H1 (cell line): Measurements from ENCODE around the gene NXPH4. TPM values are rescaled to one million over a fixed set of nuclear protein-coding genes. Genes with fewer than 3 reads are reported as not detected.

Experiments used
- CTCF ChIA-PET: fragments of 300-600 bp; sonication (Branson Sonifier 250); formaldehyde crosslinking; loops from one replicate; lab custom pipeline; 2021; ENCODE audit not compliant: partially characterized antibody; lab: Charles Lee
- POLR2A ChIA-PET: fragments of 300-600 bp; sonication (Branson Sonifier 250); formaldehyde crosslinking; loops from one replicate; lab custom pipeline; 2021; ENCODE audit warnings: inconsistent platforms; ENCODE audit not compliant: partially characterized antibody; lab: Charles Lee
- DNase-seq, 2 experiments: peaks; one replicate each; pipeline versions ENCODE4 v3.0.0 to v3.0.0-alpha.2; 2010 to 2022; ENCODE audit warnings: low spot score in 2 of 2, low read depth in 1 of 2, mixed read lengths in 1 of 2
- FAIRE-seq: peaks from 2 replicates; lab custom pipeline; 2011; peaks lifted over from hg19 to GRCh38; lab: Jason Lieb, UNC
- H2AFZ ChIP-seq: 2 replicates; pipeline ENCODE4 v1.8.1; 2012; ENCODE audit warnings: low read length, inconsistent platforms
- H2AK5ac ChIP-seq: 2 replicates; pipeline ENCODE4 v1.6.1; 2013; ENCODE audit warnings: low read depth, low read length
- H2BK120ac ChIP-seq: replicated peaks from 2 replicates; pipeline ENCODE3; 2013; ENCODE audit warnings: low read depth, low read length, inconsistent platforms
- H2BK12ac ChIP-seq: 2 replicates; pipeline ENCODE4 v1.6.1; 2013; ENCODE audit warnings: low read depth, low read length
- H2BK15ac ChIP-seq: 2 replicates; pipeline ENCODE4 v1.6.1; 2013; ENCODE audit warnings: low read length
- H2BK20ac ChIP-seq: 2 replicates; pipeline ENCODE4 v1.6.1; 2013; ENCODE audit warnings: low read length
- H2BK5ac ChIP-seq: 2 replicates; pipeline ENCODE4 v1.6.1; 2013; ENCODE audit warnings: low read depth, low read length
- H3K14ac ChIP-seq: 2 replicates; pipeline ENCODE4 v1.6.1; 2013; ENCODE audit warnings: inconsistent platforms; ENCODE audit not compliant: insufficient read length
- H3K18ac ChIP-seq: 2 replicates; pipeline ENCODE4 v1.6.1; 2013; ENCODE audit warnings: low read length; ENCODE audit errors: extremely low read depth
- H3K23ac ChIP-seq: 2 replicates; pipeline ENCODE4 v1.6.1; 2013; ENCODE audit warnings: inconsistent platforms; ENCODE audit not compliant: insufficient read length
- H3K23me2 ChIP-seq: 2 replicates; pipeline ENCODE4 v1.6.1; 2013; ENCODE audit warnings: low read depth, low read length
- H3K27ac ChIP-seq: 2 replicates; pipeline ENCODE4 v1.6.1; 2011; ENCODE audit warnings: low read depth, low read length, inconsistent platforms
- H3K27me3 ChIP-seq, 4 experiments: replicated peaks in 1 of 4; 1 replicate in 1 of 4; 2 replicates in 3 of 4; pipeline versions ENCODE4 v1.6.1 to v1.8.1; 2011 to 2013; ENCODE audit warnings: low read length in 3 of 4, mild to moderate bottlenecking in 3 of 4, inconsistent platforms in 2 of 4, mixed read lengths in 2 of 4, moderate library complexity in 1 of 4; ENCODE audit not compliant: control insufficient read depth in 3 of 4, insufficient read depth in 3 of 4; ENCODE audit errors: extremely low read depth in 1 of 4
- H3K36me3 ChIP-seq, 4 experiments: 2 replicates each; pipeline versions ENCODE4 v1.6.1 to v1.8.1; 2011 to 2013; ENCODE audit warnings: mild to moderate bottlenecking in 4 of 4, low read length in 3 of 4, moderate library complexity in 2 of 4, control low read depth in 1 of 4, inconsistent platforms in 1 of 4; ENCODE audit not compliant: insufficient read depth in 4 of 4, control insufficient read depth in 2 of 4
- H3K4ac ChIP-seq: replicated peaks from 2 replicates; pipeline ENCODE3; 2013; ENCODE audit warnings: low read length, low read depth, mixed read lengths, inconsistent platforms; ENCODE audit not compliant: insufficient read length
- H3K4me1 ChIP-seq, 4 experiments: replicated peaks in 1 of 4; 1 replicate in 1 of 4; 2 replicates in 3 of 4; pipeline versions ENCODE4 v1.6.1 to v1.8.1; 2011 to 2013; ENCODE audit warnings: low read length in 3 of 4, inconsistent platforms in 2 of 4, mixed read lengths in 1 of 4; ENCODE audit not compliant: insufficient read depth in 4 of 4, control insufficient read depth in 3 of 4
- H3K4me2 ChIP-seq, 2 experiments: 2 replicates each; pipeline versions ENCODE4 v1.6.1 to v1.8.1; 2011 to 2013; ENCODE audit warnings: low read depth in 2 of 2, low read length in 2 of 2, control low read depth in 1 of 2, inconsistent platforms in 1 of 2, mild to moderate bottlenecking in 1 of 2; ENCODE audit not compliant: insufficient read depth in 1 of 2
- H3K4me3 ChIP-seq, 4 experiments: fragments of 200-600, 300-600 bp in 1 of 4; sonication (generic), shearing (Covaris generic), sonication (Bioruptor Twin) in 1 of 4; 2 replicates each; pipeline versions ENCODE4 v1.5.1 to v1.8.1; 2011 to 2016; ENCODE audit warnings: low read length in 4 of 4, low read depth in 3 of 4, control low read depth in 2 of 4, inconsistent platforms in 2 of 4, mild to moderate bottlenecking in 2 of 4, mixed read lengths in 1 of 4, moderate library complexity in 1 of 4; ENCODE audit not compliant: insufficient read depth in 2 of 4; ENCODE audit errors: extremely low read depth in 1 of 4
- H3K56ac ChIP-seq: replicated peaks from 2 replicates; pipeline ENCODE3; 2013; ENCODE audit warnings: low read depth, mild to moderate bottlenecking, mixed read lengths, low read length, inconsistent platforms; ENCODE audit not compliant: insufficient read length
- H3K79me1 ChIP-seq: 2 replicates; pipeline ENCODE4 v1.6.1; 2013; ENCODE audit warnings: low read depth, low read length, control low read depth
- H3K79me2 ChIP-seq, 2 experiments: 2 replicates each; pipeline versions ENCODE4 v1.6.1 to v1.8.1; 2012 to 2013; ENCODE audit warnings: low read length in 2 of 2, mild to moderate bottlenecking in 2 of 2, inconsistent platforms in 1 of 2; ENCODE audit not compliant: insufficient read depth in 2 of 2, control insufficient read depth in 1 of 2
- H3K9ac ChIP-seq, 4 experiments: replicated peaks in 1 of 4; 1 replicate in 1 of 4; 2 replicates in 3 of 4; pipeline versions ENCODE4 v1.6.1 to v1.8.1; 2011 to 2013; ENCODE audit warnings: low read depth in 3 of 4, low read length in 3 of 4, control low read depth in 2 of 4, mild to moderate bottlenecking in 2 of 4, moderate library complexity in 2 of 4, inconsistent platforms in 1 of 4; ENCODE audit errors: extremely low read depth in 1 of 4
- H3K9me3 ChIP-seq, 2 experiments: 2 replicates each; pipeline versions ENCODE4 v1.6.1 to v1.8.1; 2012 to 2013; ENCODE audit warnings: mild to moderate bottlenecking in 2 of 2, moderate library complexity in 2 of 2, control low read depth in 1 of 2, inconsistent platforms in 1 of 2, low read depth in 1 of 2, low read length in 1 of 2, mixed read lengths in 1 of 2; ENCODE audit not compliant: insufficient read depth in 2 of 2
- H4K20me1 ChIP-seq, 2 experiments: replicated peaks in 1 of 2; 2 replicates each; pipeline versions ENCODE3 to v1.8.1; 2011 to 2013; ENCODE audit warnings: inconsistent platforms in 2 of 2, low read length in 2 of 2, mild to moderate bottlenecking in 1 of 2; ENCODE audit not compliant: insufficient read depth in 2 of 2, control insufficient read depth in 1 of 2
- H4K5ac ChIP-seq: 2 replicates; pipeline ENCODE4 v1.6.1; 2013; ENCODE audit warnings: low read length, low read depth, mixed read lengths, inconsistent platforms; ENCODE audit not compliant: insufficient read length
- H4K8ac ChIP-seq: 2 replicates; pipeline ENCODE4 v1.8.0; 2013; ENCODE audit warnings: mild to moderate bottlenecking, moderate library complexity, low read length, inconsistent platforms; ENCODE audit not compliant: insufficient read depth; ENCODE audit errors: extremely low read depth
- H4K91ac ChIP-seq: replicated peaks from 2 replicates; pipeline ENCODE3; 2013; ENCODE audit warnings: low read length, mixed read lengths, inconsistent platforms; ENCODE audit not compliant: insufficient read length
- CBX8 ChIP-seq: fragments of 300-800, 300-1000 bp; sonication (generic); IDR thresholded peaks from 2 replicates; pipeline ENCODE4 v1.7.1; 2016; ENCODE audit warnings: low read depth, low read length, borderline replicate concordance
- CEBPB ChIP-seq: IDR thresholded peaks from 2 replicates; pipeline ENCODE4 v1.6.1; 2012; ENCODE audit warnings: low read depth, low read length
- CHD2 ChIP-seq: IDR thresholded peaks from 2 replicates; pipeline ENCODE4 v1.6.1; 2012; ENCODE audit warnings: low read length, improper control_type of control experiment
- CREB1 ChIP-seq: IDR thresholded peaks from 2 replicates; pipeline ENCODE4 v1.6.1; 2012; ENCODE audit warnings: inconsistent platforms
- EGR1 ChIP-seq: IDR thresholded peaks from 2 replicates; pipeline ENCODE4 v1.6.1; 2011; ENCODE audit warnings: low read depth, low read length, borderline replicate concordance
- EP300 ChIP-seq, 2 experiments: IDR thresholded peaks; 1 replicate in 1 of 2; 2 replicates in 1 of 2; pipeline ENCODE4 v1.6.1; 2011 to 2012; ENCODE audit warnings: low read depth in 2 of 2, low read length in 2 of 2, mild to moderate bottlenecking in 2 of 2, borderline replicate concordance in 1 of 2, inconsistent platforms in 1 of 2, moderate library complexity in 1 of 2
- EZH2 ChIP-seq: fragments of 200-600 bp; sonication (generic); IDR thresholded peaks from 2 replicates; pipeline ENCODE4 v1.7.1; 2012; ENCODE audit warnings: low read depth, mild to moderate bottlenecking, moderate library complexity, low read length, inconsistent platforms; ENCODE audit not compliant: severe bottlenecking
- GTF2F1 ChIP-seq: IDR thresholded peaks from 2 replicates; pipeline ENCODE4 v1.6.1; 2012; ENCODE audit warnings: low read depth, low read length, improper control_type of control experiment, borderline replicate concordance
- POU5F1 ChIP-seq: IDR thresholded peaks from 2 replicates; pipeline ENCODE4 v1.6.1; 2011; ENCODE audit warnings: low read depth, mild to moderate bottlenecking, low read length, moderate library complexity
- WGBS, 2 experiments: shearing (Covaris generic) in 1 of 2; methylation state at CpG; one replicate each; pipeline versions ENCODE4 v1.1.6 to v1.1.7; 2013 to 2015; ENCODE audit warnings: low lambda C conversion rate in 2 of 2, mixed read lengths in 2 of 2, inconsistent platforms in 1 of 2, low coverage in 1 of 2, missing lambda C conversion rate in 1 of 2; ENCODE audit not compliant: insufficient replicate concordance in 2 of 2, insufficient coverage in 1 of 2, insufficient read length in 1 of 2; ENCODE audit errors: extremely low coverage in 1 of 2, missing lambda C conversion rate in 1 of 2; 5-methylcytosine and 5-hydroxymethylcytosine counted together
- polyA plus RNA-seq, 7 experiments: library from polyadenylated mRNA; depleted of rRNA in 3 of 7; stranded (reverse) in 5 of 7; unstranded in 2 of 7; fragments of >200 nt in 5 of 7; fragments of 200-250 nt in 2 of 7; gene quantifications; 1 replicate in 5 of 7; 2 replicates in 1 of 7; 4 replicates in 1 of 7; pipeline versions ENCODE4 v1.2.1 to v1.2.3, GENCODE V29; 2011 to 2013; ENCODE audit warnings: missing spikeins in 2 of 7, mixed read lengths in 2 of 7
- total RNA-seq: library from RNA; stranded (reverse); fragmentation: NEBNext Ultra II Directional; extraction: Animal tissue kit (Norgen Biotek cat#: 25700); gene quantifications from 2 replicates; pipeline ENCODE4 v1.2.1, GENCODE V29; 2021
- TF ChIP-seq, protein P1 (sequence below): IDR thresholded peaks from 2 replicates; pipeline ENCODE4 v1.6.1; 2012; ENCODE audit warnings: inconsistent platforms

The NXPH4 gene
- total and polyA plus RNA-seq, 2 of the 8 experiments (the other 6 are each of a cell fraction or from before 2014, with no cell fraction given), result 0.92 to 1.7 TPM

DNA sequence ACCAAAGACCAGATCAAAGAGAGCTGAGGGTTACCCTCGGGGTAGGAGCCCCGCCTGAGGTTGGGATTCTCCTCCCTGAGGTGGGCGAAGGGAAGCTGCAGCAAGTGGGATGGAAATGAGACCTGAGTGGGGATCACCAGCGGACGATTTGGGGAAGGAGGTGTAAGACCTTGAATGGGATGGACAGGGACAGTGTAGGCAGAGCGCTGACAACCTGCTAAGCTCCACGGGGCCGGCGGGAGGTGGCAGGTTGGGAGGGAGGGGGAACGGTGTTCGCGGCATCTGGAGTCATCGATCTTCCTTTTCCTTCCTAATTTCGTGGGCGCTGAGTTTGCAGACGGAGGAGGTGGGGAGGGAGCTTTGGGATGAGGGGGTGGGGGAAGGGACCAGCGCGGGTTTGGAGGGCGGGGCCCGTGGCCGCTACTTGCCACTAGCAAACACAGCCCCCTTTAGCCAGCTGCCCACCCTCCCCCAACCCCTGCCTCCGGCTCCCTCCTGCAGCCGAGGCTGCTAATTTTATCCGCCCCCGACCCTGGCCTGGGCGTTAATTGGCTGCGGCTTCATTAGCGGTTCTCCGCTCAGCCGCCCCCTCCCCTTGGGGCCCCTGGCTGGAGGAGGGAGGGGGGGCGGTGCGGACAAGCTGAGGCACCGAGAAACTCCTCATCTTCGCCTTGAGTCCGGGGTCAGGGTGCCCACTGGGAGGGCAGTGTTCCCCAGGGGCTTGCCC is 10.2 kb downstream of the NXPH4 start:
- ChIA-PET POLR2A (interaction anchor here (1.0 to 22.1 kb wide), 11 partner anchors 11 to 288 kb away, joined by 3 to 852 read pairs (median 4); partner anchors contain the start of genes LRP1, NXPH4, SHMT2 and STAC3), CTCF (interaction anchor here (0.5 to 27.9 kb wide), 12 partner anchors 11 to 384 kb away, joined by 3 to 726 read pairs (median 4); partner anchors contain the start of genes ARHGEF25, NXPH4 and STAC3)
- Histone ChIP-seq H3K4me3 (peak overlapping the region; percentile 46 to 64 (median 49)), H3K79me2 (peaks cover 6 to 15% of the 10 kb centered on the region in 2 experiments; a peak in 3 of 4 replicates), H3K9ac (no peak overlapping the region), H3K36me3 (peaks cover 6 to 13% (median 9%) of the 10 kb centered on the region in 4 experiments; a peak in 7 of 8 replicates), H4K5ac (peak overlapping the region; percentile 4), H4K91ac (peak overlapping the region; percentile 48), H2BK12ac (peak overlapping the region; percentile 85; the same call in 1 of the 2 replicates), H3K79me1 (peaks cover 11% of the 10 kb centered on the region), H2BK15ac (peak overlapping the region; percentile 61; the same call in 1 of the 2 replicates), H2BK5ac (no peak overlapping the region), H4K20me1 (peaks cover 5 to 10% of the 10 kb centered on the region in 2 experiments), H3K4me1 (peaks cover 4 to 52% (median 30%) of the 10 kb centered on the region in 4 experiments), H2BK20ac (peak overlapping the region; percentile 21; the same call in 1 of the 2 replicates), H3K27me3 (peaks cover 36 to 62% (median 57%) of the 10 kb centered on the region in 4 experiments), H2AFZ (0 out of 2 replicates have a peak overlapping the region, but pooled peaks have one; percentile 3), H3K27ac (no peak overlapping the region), H4K8ac (no peak overlapping the region; the same call in 1 of the 2 replicates), H3K9me3 (no peaks in the 10 kb centered on the region), H2AK5ac (no peak overlapping the region), H2BK120ac (peak overlapping the region; percentile 47), H3K14ac (no peak overlapping the region), H3K23me2 (peaks cover 14% of the 10 kb centered on the region), H3K4ac (peak overlapping the region; percentile 73), H3K18ac (peak overlapping the region; percentile 71; the same call in 1 of the 2 replicates), H3K4me2 (peak overlapping the region; percentile 94 to 96), H3K23ac (no peak overlapping the region), H3K56ac (no peak overlapping the region)
- DNase-seq (peak in 1 of 2 experiments; percentile 75), FAIRE-seq (no peak)
- 4% methylated on average over 12 of the region's 35 CpGs; no CpG with 5 or more reads in 1 of the 2 experiments for whole genome bisulfite sequencing, 2 experiments
- TF ChIP-seq CBX8, result no peak
- no peak for TF ChIP-seq CHD2
- TF ChIP-seq EZH2, result no peak
- no peak for TF ChIP-seq GTF2F1
- TF ChIP-seq, protein P1, sequence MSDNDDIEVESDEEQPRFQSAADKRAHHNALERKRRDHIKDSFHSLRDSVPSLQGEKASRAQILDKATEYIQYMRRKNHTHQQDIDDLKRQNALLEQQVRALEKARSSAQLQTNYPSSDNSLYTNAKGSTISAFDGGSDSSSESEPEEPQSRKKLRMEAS, result no peak; the same call in 1 of the 2 replicates
- TF ChIP-seq CEBPB, result no peak
- no peak for TF ChIP-seq POU5F1
- TF ChIP-seq CREB1, result no peak
- peak; percentile 41 for TF ChIP-seq EGR1
- no peak for TF ChIP-seq EP300 (IDR thresholded peaks at IDR 0.05; ENCODE audit: borderline replicate concordance in 1 of 2, low read depth in 2 of 2, low read length in 2 of 2)
